Glutamatergic neuron (in vitro differentiated cells): Measurements from ENCODE around the gene SH2D4B. TPM values are rescaled to one million over a fixed set of nuclear protein-coding genes. Genes with fewer than 3 reads are reported as not detected.

Experiments used
- DNase-seq: peaks from one replicate; pipeline ENCODE4 v3.0.0; 2022
- H3K27ac Mint-ChIP-seq: one replicate; pipeline ENCODE4 v1.8.0; 2020; ENCODE audit warnings: mild to moderate bottlenecking, mixed read lengths, inconsistent platforms; ENCODE audit not compliant: unreplicated experiment
- H3K27me3 Mint-ChIP-seq: one replicate; pipeline ENCODE4 v1.8.0; 2020; ENCODE audit warnings: mild to moderate bottlenecking, moderate library complexity, mixed read lengths, inconsistent platforms; ENCODE audit not compliant: unreplicated experiment
- H3K36me3 Mint-ChIP-seq: one replicate; pipeline ENCODE4 v1.8.0; 2020; ENCODE audit warnings: mild to moderate bottlenecking, mixed read lengths, inconsistent platforms; ENCODE audit not compliant: unreplicated experiment
- H3K4me1 Mint-ChIP-seq: one replicate; pipeline ENCODE4 v1.8.0; 2020; ENCODE audit warnings: mild to moderate bottlenecking, low read depth, mixed read lengths, inconsistent platforms; ENCODE audit not compliant: unreplicated experiment
- H3K4me3 Mint-ChIP-seq: one replicate; pipeline ENCODE4 v1.8.0; 2020; ENCODE audit warnings: mild to moderate bottlenecking, mixed read lengths, inconsistent platforms; ENCODE audit not compliant: unreplicated experiment
- H3K9me3 Mint-ChIP-seq: one replicate; pipeline ENCODE4 v1.8.0; 2020; ENCODE audit warnings: mild to moderate bottlenecking, moderate library complexity, mixed read lengths, inconsistent platforms; ENCODE audit not compliant: unreplicated experiment
- total RNA-seq: library from RNA; stranded (reverse); fragmentation: NEBNext Ultra II Directional; extraction: Animal tissue kit (Norgen Biotek cat#: 25700); gene quantifications from one replicate; pipeline ENCODE4 v1.2.1, GENCODE V29; 2021; ENCODE audit not compliant: unreplicated experiment
- TF ChIP-seq, protein P1 (sequence below): fragments of 200-600 bp; sonication (generic); IDR thresholded peaks from one replicate; pipeline ENCODE4 v1.5.0; 2021; ENCODE audit not compliant: partially characterized antibody, unreplicated experiment

The SH2D4B gene
- total RNA-seq, 1 donor from 2014 or later, result 0.12 TPM

DNA sequence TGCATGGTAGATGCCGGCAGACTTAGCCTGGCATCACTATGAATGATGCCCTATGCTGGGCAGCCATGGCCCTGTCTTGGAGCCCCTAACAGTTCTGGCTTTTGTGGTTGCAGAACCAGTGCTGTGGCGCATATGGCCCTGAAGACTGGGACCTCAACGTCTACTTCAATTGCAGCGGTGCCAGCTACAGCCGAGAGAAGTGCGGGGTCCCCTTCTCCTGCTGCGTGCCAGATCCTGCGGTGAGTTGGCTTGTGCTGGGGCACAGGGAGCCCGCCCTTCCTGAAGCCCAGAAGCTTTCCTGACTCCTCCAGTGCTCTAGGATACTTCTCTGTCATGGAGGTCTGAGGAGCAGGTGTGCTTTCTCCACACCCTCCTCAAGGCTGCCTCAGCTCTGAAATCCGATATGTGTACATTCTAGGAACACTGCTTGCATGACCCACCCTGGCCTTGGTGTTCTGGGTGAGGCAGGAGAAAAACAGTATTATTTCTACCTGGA is 25.6 kb upstream of the SH2D4B start:
- Mint-ChIP-seq H3K27me3 (peaks cover 14% of the 10 kb centered on the region), H3K4me1 (peaks cover 6% of the 10 kb centered on the region), H3K9me3 (peaks cover 5% of the 10 kb centered on the region), H3K27ac (no peak overlapping the region), H3K4me3 (no peak overlapping the region), H3K36me3 (no peaks in the 10 kb centered on the region)
- TF ChIP-seq, protein P1, sequence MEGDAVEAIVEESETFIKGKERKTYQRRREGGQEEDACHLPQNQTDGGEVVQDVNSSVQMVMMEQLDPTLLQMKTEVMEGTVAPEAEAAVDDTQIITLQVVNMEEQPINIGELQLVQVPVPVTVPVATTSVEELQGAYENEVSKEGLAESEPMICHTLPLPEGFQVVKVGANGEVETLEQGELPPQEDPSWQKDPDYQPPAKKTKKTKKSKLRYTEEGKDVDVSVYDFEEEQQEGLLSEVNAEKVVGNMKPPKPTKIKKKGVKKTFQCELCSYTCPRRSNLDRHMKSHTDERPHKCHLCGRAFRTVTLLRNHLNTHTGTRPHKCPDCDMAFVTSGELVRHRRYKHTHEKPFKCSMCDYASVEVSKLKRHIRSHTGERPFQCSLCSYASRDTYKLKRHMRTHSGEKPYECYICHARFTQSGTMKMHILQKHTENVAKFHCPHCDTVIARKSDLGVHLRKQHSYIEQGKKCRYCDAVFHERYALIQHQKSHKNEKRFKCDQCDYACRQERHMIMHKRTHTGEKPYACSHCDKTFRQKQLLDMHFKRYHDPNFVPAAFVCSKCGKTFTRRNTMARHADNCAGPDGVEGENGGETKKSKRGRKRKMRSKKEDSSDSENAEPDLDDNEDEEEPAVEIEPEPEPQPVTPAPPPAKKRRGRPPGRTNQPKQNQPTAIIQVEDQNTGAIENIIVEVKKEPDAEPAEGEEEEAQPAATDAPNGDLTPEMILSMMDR, result no peak
- DNase-seq, result no peak

DNA sequence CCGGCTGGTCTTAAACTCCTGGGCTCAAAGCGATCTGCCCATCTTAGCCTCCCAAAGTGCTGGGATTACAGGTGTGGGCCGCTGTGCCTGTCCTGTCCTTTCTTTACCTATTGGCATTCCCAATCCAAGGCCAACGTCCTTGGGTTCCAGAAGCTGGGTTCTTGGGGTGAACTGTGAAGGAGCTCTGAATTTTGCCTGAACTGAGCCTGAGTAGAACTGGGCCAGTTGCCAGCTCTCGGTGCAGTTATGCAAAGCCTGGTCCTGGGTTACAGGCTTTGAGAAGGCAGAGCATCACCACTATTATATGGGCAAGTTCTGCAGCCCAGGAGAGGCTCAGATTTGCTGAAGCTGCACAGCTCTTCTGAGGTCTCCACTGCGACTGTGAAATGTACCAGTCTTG is 24.6 kb upstream of the SH2D4B start:
- Mint-ChIP-seq H3K4me3 (no peak overlapping the region), H3K27ac (no peak overlapping the region), H3K9me3 (peaks cover 3% of the 10 kb centered on the region), H3K4me1 (peaks cover 4% of the 10 kb centered on the region), H3K27me3 (peaks cover 14% of the 10 kb centered on the region), H3K36me3 (no peaks in the 10 kb centered on the region)
- TF ChIP-seq, protein P1, result no peak
- DNase-seq, result no peak

DNA sequence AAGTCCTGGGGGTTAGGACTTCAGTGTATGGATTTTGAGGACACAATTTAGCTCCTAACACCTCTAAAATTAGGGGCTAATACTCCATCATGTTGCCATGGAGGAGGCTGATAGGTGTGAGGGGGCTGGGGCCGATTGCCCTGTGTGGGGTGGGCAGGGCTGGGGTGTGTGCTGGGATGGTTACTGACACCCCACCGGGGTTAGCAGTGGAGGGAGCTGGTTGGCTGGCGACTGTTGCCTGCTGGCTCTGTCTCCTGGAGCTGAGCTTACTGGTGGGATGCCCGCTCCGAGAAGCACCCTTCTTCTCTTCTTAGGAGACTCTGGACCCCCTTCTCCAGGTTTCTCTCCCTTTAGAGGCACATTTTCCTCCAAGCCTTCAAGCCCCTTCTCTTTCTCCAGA is 22.2 kb upstream of the SH2D4B start:
- Mint-ChIP-seq H3K36me3 (peaks cover 13% of the 10 kb centered on the region), H3K4me1 (peaks cover 17% of the 10 kb centered on the region), H3K4me3 (no peak overlapping the region), H3K27ac (no peak overlapping the region), H3K27me3 (peaks cover 18% of the 10 kb centered on the region), H3K9me3 (peaks cover 7% of the 10 kb centered on the region)
- no peak for DNase-seq
- TF ChIP-seq, protein P1, result no peak

DNA sequence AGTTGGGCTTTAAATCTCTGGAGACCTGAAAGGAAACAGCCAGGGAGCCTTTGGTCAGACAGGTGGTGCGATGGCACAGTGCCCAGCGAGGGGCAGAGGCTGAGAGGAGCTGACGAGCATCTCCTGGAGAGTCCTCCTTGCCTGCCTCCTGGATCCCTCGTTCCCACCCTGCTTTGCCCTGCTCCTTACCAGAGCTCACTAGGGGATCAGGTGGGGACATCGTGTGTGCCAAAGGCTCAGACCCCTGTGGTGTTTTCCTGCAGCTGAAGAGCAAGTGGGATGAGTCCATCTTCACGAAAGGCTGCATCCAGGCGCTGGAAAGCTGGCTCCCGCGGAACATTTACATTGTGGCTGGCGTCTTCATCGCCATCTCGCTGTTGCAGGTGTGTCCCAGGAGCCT is 21.8 kb upstream of the SH2D4B start:
- Mint-ChIP-seq H3K36me3 (peaks cover 13% of the 10 kb centered on the region), H3K27me3 (peaks cover 21% of the 10 kb centered on the region), H3K4me1 (peaks cover 22% of the 10 kb centered on the region), H3K27ac (no peak overlapping the region), H3K4me3 (no peak overlapping the region), H3K9me3 (peaks cover 11% of the 10 kb centered on the region)
- TF ChIP-seq, protein P1, result no peak
- DNase-seq, result no peak

DNA sequence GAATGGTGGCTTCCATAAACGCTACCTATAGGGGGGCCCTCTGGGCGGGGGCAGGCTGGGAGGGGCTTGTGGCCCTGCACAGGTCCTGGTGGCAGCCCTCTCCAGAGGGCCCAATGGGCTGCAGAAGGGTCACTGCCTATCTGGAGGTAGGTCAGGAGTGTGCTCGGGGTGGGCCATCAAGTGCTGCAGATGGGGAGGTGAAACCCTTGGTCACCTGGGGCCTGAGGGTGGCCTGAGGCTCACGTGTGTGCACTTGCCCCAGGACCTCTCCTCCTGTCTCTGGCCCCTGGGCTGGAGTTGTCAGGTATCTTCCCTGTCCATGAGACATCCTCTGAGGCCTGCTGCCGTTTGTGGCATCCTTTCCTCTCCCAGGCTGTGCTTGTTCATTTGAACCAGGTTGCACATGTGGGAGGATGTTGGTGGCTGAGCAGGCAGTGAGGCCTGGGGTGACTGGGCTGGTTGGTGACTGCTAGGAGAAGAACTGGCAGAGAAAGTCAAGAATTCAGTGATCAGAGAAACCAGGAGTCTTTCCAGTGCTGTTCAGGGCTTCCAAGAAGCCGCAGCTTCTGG is 21.1 kb upstream of the SH2D4B start:
- peaks cover 25% of the 10 kb centered on the region for H3K4me1 Mint-ChIP-seq
- H3K27ac Mint-ChIP-seq, result no peak overlapping the region
- peaks cover 13% of the 10 kb centered on the region for H3K36me3 Mint-ChIP-seq
- TF ChIP-seq, protein P1, result no peak
- H3K9me3 Mint-ChIP-seq, result peaks cover 11% of the 10 kb centered on the region
- no peak overlapping the region for H3K4me3 Mint-ChIP-seq
- H3K27me3 Mint-ChIP-seq, result peaks cover 20% of the 10 kb centered on the region
- DNase-seq, result no peak
